GM12878 (cell line): Measurements from ENCODE around the gene ZNF423.

Source experiments
- BCL3 ChIP-seq: IDR thresholded peaks from 2 replicates; pipeline ENCODE4 v1.6.1; 2011; ENCODE audit warnings: borderline replicate concordance, low read depth, mild to moderate bottlenecking, moderate library complexity, low read length; ENCODE audit not compliant: insufficient read depth, poor library complexity, severe bottlenecking
- CTCF ChIP-seq, 3 experiments: IDR thresholded peaks in 2 of 3; conservative IDR thresholded peaks in 1 of 3; 2 replicates each; pipeline ENCODE4 v1.5.1; 2011; ENCODE audit warnings: low read depth in 3 of 3, low read length in 3 of 3, mild to moderate bottlenecking in 3 of 3, control low read depth in 2 of 3, moderate library complexity in 2 of 3, inconsistent platforms in 1 of 3, mixed read lengths in 1 of 3; ENCODE audit not compliant: control insufficient read depth in 2 of 3, insufficient read depth in 1 of 3; ENCODE audit errors: extremely low read depth in 1 of 3
- GATAD2B ChIP-seq: fragments of 450-650 bp; conservative IDR thresholded peaks from 2 replicates; pipeline ENCODE4 v1.6.1; 2017; ENCODE audit warnings: low read depth, mild to moderate bottlenecking, moderate library complexity
- POLR2A ChIP-seq: IDR thresholded peaks from 2 replicates; pipeline ENCODE4 v1.6.1; 2011; ENCODE audit warnings: low read depth, mild to moderate bottlenecking, low read length
- TAF1 ChIP-seq: IDR thresholded peaks from 2 replicates; pipeline ENCODE4 v1.6.1; 2011; ENCODE audit warnings: mild to moderate bottlenecking, low read depth, low read length, borderline replicate concordance
- TARDBP ChIP-seq: IDR thresholded peaks from 2 replicates; pipeline ENCODE4 v1.6.1; 2016; ENCODE audit warnings: borderline replicate concordance
- YY1 ChIP-seq: IDR thresholded peaks from 2 replicates; pipeline ENCODE4 v1.6.1; 2011; ENCODE audit warnings: low read depth, mild to moderate bottlenecking, low read length
- TF ChIP-seq, protein P1 (sequence below): fragments of 450-650 bp; formaldehyde crosslinking; IDR thresholded peaks from 2 replicates; pipeline ENCODE4 v1.5.0; 2022; ENCODE audit warnings: mild to moderate bottlenecking, missing genetic modification characterization
- TF ChIP-seq, protein P2 (sequence below): fragments of 450-650 bp; IDR thresholded peaks from 2 replicates; pipeline ENCODE4 v1.6.1; 2016; ENCODE audit warnings: mild to moderate bottlenecking

- TF ChIP-seq GATAD2B (no peak), TAF1 (no peak), BCL3 (no peak), TARDBP (no peak), YY1 (no peak), CTCF (IDR thresholded peaks at IDR 0.05 in 2 of 3, conservative IDR thresholded peaks at IDR 0.05 in 1 of 3; ENCODE audit: control insufficient read depth in 2 of 3, extremely low read depth in 1 of 3, insufficient read depth in 1 of 3, low read depth in 3 of 3, low read length in 3 of 3) (no peak), POLR2A (no peak)
- TF ChIP-seq, protein P1, sequence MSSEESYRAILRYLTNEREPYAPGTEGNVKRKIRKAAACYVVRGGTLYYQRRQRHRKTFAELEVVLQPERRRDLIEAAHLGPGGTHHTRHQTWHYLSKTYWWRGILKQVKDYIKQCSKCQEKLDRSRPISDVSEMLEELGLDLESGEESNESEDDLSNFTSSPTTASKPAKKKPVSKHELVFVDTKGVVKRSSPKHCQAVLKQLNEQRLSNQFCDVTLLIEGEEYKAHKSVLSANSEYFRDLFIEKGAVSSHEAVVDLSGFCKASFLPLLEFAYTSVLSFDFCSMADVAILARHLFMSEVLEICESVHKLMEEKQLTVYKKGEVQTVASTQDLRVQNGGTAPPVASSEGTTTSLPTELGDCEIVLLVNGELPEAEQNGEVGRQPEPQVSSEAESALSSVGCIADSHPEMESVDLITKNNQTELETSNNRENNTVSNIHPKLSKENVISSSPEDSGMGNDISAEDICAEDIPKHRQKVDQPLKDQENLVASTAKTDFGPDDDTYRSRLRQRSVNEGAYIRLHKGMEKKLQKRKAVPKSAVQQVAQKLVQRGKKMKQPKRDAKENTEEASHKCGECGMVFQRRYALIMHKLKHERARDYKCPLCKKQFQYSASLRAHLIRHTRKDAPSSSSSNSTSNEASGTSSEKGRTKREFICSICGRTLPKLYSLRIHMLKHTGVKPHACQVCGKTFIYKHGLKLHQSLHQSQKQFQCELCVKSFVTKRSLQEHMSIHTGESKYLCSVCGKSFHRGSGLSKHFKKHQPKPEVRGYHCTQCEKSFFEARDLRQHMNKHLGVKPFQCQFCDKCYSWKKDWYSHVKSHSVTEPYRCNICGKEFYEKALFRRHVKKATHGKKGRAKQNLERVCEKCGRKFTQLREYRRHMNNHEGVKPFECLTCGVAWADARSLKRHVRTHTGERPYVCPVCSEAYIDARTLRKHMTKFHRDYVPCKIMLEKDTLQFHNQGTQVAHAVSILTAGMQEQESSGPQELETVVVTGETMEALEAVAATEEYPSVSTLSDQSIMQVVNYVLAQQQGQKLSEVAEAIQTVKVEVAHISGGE (CRISPR knock-in tag): no peak
- TF ChIP-seq, protein P2, sequence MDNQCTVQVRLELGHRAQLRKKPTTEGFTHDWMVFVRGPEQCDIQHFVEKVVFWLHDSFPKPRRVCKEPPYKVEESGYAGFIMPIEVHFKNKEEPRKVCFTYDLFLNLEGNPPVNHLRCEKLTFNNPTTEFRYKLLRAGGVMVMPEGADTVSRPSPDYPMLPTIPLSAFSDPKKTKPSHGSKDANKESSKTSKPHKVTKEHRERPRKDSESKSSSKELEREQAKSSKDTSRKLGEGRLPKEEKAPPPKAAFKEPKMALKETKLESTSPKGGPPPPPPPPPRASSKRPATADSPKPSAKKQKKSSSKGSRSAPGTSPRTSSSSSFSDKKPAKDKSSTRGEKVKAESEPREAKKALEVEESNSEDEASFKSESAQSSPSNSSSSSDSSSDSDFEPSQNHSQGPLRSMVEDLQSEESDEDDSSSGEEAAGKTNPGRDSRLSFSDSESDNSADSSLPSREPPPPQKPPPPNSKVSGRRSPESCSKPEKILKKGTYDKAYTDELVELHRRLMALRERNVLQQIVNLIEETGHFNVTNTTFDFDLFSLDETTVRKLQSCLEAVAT: no peak
Observed at GRCh38 chr16:49520492-49521038, 335.3 kb downstream of the ZNF423 start.
